GM23338 (cell line): ENCODE results near the gene HEMK1.

ENCODE experiments used
- CTCF ChIP-seq, 2 experiments: fragments of 200-600 bp in 1 of 2; sonication (generic) in 1 of 2; conservative IDR thresholded peaks; 2 replicates each; pipeline versions ENCODE4 v1.5.1 to v1.6.1; 2016 to 2017; ENCODE audit warnings: antibody characterized with exemption in 2 of 2, low read depth in 2 of 2, mild to moderate bottlenecking in 2 of 2, moderate library complexity in 1 of 2
- EZH2phosphoT487 ChIP-seq: fragments of 200-600 bp; sonication (generic); IDR thresholded peaks from one replicate; pipeline ENCODE4 v1.8.1; 2018; ENCODE audit warnings: antibody characterized with exemption; ENCODE audit not compliant: unreplicated experiment
- POLR2AphosphoS5 ChIP-seq: IDR thresholded peaks from 2 replicates; pipeline ENCODE4 v1.6.1; 2016; ENCODE audit warnings: antibody characterized with exemption, low read depth

GRCh38 chr3:50645378-50645777, 76.1 kb downstream of the HEMK1 start:
- TF ChIP-seq EZH2phosphoT487 (no peak), CTCF (conservative IDR thresholded peaks at IDR 0.05; ENCODE audit: low read depth in 2 of 2) (no peak), POLR2AphosphoS5 (no peak)
